Endothelial cell (in vitro differentiated cells): ENCODE results near the gene CRIP2. TPM values are rescaled to one million over a fixed set of nuclear protein-coding genes. Genes with fewer than 3 reads are reported as not detected.

ENCODE experiments used
- DNase-seq: peaks from one replicate; pipeline ENCODE4 v3.0.0; 2021; ENCODE audit warnings: low spot score
- H3K27ac Mint-ChIP-seq: one replicate; pipeline ENCODE4 v1.8.0; 2021; ENCODE audit warnings: mixed read lengths, inconsistent platforms; ENCODE audit not compliant: unreplicated experiment
- H3K27me3 Mint-ChIP-seq: one replicate; pipeline ENCODE4 v1.8.0; 2021; ENCODE audit warnings: mild to moderate bottlenecking, moderate library complexity, mixed read lengths, inconsistent platforms; ENCODE audit not compliant: unreplicated experiment
- H3K36me3 Mint-ChIP-seq: one replicate; pipeline ENCODE4 v1.8.0; 2021; ENCODE audit warnings: mild to moderate bottlenecking, low read depth, mixed read lengths, inconsistent platforms; ENCODE audit not compliant: unreplicated experiment
- H3K4me1 Mint-ChIP-seq: one replicate; pipeline ENCODE4 v1.8.0; 2021; ENCODE audit warnings: mild to moderate bottlenecking, mixed read lengths, inconsistent platforms; ENCODE audit not compliant: unreplicated experiment
- H3K4me3 Mint-ChIP-seq: one replicate; pipeline ENCODE4 v1.8.0; 2021; ENCODE audit warnings: mild to moderate bottlenecking, mixed read lengths, inconsistent platforms; ENCODE audit not compliant: unreplicated experiment
- H3K9me3 Mint-ChIP-seq: one replicate; pipeline ENCODE4 v1.8.0; 2021; ENCODE audit warnings: mixed read lengths, inconsistent platforms; ENCODE audit not compliant: unreplicated experiment
- total RNA-seq: library from RNA; stranded (reverse); fragmentation: NEBNext Ultra II Directional; extraction: Animal tissue kit (Norgen Biotek cat#: 25700); gene quantifications from one replicate; pipeline ENCODE4 v1.2.1, GENCODE V29; 2021; ENCODE audit not compliant: unreplicated experiment
- TF ChIP-seq, protein P1 (sequence below): fragments of 200-600 bp; sonication (generic); IDR thresholded peaks from one replicate; pipeline ENCODE4 v1.5.0; 2021; ENCODE audit warnings: antibody characterized with exemption; ENCODE audit not compliant: unreplicated experiment

The CRIP2 gene
- total RNA-seq, 1 donor from 2014 or later: 67.4 TPM

DNA sequence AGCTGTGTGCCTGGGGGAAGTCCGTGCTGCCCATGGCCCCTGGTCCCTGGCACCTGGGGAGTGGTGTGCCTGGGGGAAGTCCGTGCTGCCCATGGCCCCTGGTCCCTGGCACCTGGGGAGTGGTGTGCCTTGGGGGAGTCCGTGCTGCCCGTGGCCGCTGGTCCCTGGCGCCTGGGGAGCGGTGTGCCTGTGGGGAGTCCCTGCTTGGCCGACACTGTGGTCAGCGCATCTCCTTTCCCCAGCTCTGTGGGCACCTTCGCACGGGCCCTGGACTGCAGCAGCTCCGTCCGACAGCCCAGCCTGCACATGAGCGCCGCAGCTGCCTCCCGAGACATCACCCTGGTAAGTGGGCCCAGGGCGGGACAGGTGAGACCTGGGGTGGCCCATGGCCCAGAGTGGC is 14.5 kb upstream of the CRIP2 start:
- TF ChIP-seq, protein P1, sequence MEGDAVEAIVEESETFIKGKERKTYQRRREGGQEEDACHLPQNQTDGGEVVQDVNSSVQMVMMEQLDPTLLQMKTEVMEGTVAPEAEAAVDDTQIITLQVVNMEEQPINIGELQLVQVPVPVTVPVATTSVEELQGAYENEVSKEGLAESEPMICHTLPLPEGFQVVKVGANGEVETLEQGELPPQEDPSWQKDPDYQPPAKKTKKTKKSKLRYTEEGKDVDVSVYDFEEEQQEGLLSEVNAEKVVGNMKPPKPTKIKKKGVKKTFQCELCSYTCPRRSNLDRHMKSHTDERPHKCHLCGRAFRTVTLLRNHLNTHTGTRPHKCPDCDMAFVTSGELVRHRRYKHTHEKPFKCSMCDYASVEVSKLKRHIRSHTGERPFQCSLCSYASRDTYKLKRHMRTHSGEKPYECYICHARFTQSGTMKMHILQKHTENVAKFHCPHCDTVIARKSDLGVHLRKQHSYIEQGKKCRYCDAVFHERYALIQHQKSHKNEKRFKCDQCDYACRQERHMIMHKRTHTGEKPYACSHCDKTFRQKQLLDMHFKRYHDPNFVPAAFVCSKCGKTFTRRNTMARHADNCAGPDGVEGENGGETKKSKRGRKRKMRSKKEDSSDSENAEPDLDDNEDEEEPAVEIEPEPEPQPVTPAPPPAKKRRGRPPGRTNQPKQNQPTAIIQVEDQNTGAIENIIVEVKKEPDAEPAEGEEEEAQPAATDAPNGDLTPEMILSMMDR: no peak
- Mint-ChIP-seq H3K36me3 (peaks cover 18% of the 10 kb centered on the region), H3K27ac (no peak overlapping the region), H3K27me3 (peaks cover 21% of the 10 kb centered on the region), H3K4me1 (no peaks in the 10 kb centered on the region), H3K4me3 (no peak overlapping the region), H3K9me3 (no peaks in the 10 kb centered on the region)
- DNase-seq: no peak

DNA sequence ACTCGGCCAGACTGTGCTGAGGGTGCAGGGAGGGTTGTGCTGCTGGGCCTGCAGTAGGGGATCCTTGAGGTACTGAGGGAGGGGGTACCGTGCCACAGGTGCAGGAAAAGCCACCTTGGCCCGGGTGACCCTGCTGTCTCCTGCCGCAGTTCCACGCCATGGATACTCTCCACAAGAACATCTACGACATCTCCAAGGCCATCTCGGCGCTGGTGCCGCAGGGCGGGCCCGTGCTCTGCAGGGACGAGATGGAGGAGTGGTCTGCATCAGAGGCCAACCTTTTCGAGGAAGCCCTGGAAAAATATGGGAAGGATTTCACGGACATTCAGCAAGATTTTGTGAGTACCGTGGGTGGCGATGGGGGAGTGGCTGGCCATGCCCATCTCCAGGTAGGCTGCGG is 14.0 kb upstream of the CRIP2 start:
- Mint-ChIP-seq H3K4me1 (no peaks in the 10 kb centered on the region), H3K36me3 (peaks cover 13% of the 10 kb centered on the region), H3K27ac (no peak overlapping the region), H3K9me3 (no peaks in the 10 kb centered on the region), H3K27me3 (peaks cover 18% of the 10 kb centered on the region), H3K4me3 (no peak overlapping the region)
- no peak for DNase-seq
- TF ChIP-seq, protein P1: no peak

DNA sequence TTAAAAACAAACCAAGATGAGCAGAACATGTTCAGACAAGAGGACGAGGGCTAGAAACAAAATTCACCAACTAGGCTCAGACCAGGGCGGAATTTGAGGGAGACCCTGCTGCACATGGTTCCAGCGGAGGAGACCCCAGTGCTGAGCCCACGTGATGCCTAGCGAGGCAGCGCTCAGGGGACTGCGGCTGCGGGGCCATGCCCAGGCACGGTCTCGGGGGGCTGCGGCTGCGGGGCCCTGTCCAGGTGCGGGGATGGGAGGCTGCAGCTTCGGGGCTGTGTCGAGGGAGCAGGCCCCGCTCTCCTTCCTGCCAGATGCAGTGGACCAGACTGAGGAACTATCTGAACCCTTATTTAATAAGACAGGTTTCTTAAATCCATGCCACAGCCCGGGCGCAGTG is 12.7 kb upstream of the CRIP2 start:
- Mint-ChIP-seq H3K4me3 (peak overlapping the region; percentile 65), H3K9me3 (no peaks in the 10 kb centered on the region), H3K36me3 (peaks cover 12% of the 10 kb centered on the region), H3K4me1 (no peaks in the 10 kb centered on the region), H3K27ac (no peak overlapping the region), H3K27me3 (peaks cover 18% of the 10 kb centered on the region)
- no peak for DNase-seq
- TF ChIP-seq, protein P1: no peak

DNA sequence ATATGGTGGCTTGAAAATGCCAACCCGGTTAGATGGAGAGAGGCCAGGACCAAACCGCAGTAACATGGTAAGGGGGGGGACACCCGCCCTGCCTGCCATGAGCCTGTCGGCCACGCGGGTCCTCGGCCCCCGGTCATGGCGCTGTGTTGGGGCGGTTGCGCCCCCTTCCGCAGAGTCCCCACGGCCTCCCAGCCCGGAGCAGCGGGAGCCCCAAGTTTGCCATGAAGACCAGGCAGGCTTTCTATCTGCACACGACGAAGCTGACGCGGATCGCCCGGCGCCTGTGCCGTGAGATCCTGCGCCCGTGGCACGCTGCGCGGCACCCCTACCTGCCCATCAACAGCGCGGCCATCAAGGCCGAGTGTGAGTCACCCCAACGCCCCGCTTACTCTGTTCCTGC is 10.1 kb upstream of the CRIP2 start:
- Mint-ChIP-seq H3K4me1 (no peaks in the 10 kb centered on the region), H3K36me3 (peaks cover 12% of the 10 kb centered on the region), H3K27ac (no peak overlapping the region), H3K9me3 (no peaks in the 10 kb centered on the region), H3K27me3 (peaks cover 19% of the 10 kb centered on the region), H3K4me3 (no peak overlapping the region)
- TF ChIP-seq, protein P1: no peak
- no peak for DNase-seq

DNA sequence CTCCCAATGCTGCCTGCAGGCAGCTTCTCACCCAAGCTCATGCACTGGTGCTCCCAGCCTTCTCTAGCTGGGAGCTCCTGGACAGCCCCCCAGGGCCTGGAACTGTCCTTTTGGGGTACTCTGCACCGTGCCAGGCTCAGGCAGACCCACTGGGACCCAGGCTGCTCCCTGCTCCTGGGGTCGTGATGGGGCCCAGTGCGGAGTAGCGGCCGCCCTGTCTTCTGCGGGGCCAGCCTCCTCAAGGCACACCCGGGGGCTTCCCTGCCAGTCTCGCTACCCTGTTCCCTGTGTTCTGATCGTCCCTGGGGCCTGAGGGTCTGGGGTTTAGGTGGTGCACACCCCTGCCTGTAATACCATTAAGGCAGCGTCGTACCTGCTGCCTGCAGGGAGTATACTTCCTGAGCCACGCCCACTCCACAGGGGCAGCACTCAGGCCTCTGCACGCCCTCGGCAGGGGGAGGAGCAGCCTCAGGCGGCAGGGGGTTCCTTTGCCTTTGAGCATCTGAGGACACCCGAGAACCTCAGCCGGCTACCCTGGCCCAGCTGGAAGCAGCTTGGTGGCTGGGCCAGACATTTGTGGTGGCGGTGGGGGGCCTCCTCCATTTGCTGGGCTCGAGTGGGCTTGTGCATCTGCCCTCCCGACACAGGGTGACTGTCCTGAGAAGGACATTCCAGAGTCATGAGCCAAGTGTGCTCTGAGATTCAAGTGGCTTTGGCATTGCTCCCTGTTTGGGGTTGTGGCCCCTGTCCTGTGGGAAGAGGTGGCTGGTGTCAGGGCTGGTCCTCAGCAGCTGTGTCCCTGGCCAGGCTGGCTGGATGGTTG is 9.2 kb upstream of the CRIP2 start:
- TF ChIP-seq, protein P1: no peak
- Mint-ChIP-seq H3K4me3 (no peak overlapping the region), H3K27ac (no peak overlapping the region)

More for the DNA sequence above, 9.2 kb upstream of the CRIP2 start:
- H3K27me3 Mint-ChIP-seq: peaks cover 18% of the 10 kb centered on the region
- no peaks in the 10 kb centered on the region for H3K4me1 Mint-ChIP-seq
- DNase-seq: no peak
- H3K9me3 Mint-ChIP-seq: no peaks in the 10 kb centered on the region
- H3K36me3 Mint-ChIP-seq: peaks cover 12% of the 10 kb centered on the region
